Measurements from ENCODE around the gene PTPRN2.

Gene PTPRN2

GRCh38 chr7:158016180-158017097, 571.2 kb downstream of the PTPRN2 start:
- no peak for DNase-seq

GRCh38 chr7:158015403-158016179, 572.0 kb downstream of the PTPRN2 start:
- no peak for DNase-seq

DNA sequence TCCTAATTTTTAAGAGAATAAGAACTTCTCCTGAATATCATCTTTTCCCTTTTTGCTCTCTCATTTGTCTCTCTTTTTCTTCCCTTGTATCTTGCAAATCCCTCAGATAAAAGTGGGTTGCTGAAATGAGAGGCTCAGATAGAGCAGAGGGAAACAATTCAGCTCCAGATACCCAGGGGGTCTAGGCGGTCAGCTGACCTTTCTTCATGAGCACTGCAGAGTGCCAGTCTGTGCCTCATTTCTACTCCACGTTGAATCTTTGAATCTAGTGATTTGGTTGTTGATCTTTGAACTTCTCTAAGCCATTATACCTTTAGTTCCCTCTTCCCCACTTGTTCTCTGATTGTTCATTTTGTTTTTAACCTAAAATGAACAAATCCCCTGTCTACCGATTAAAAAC, 572.6 kb downstream of the PTPRN2 start:
- no peak for DNase-seq

- no peak for DNase-seq
Measured at GRCh38 chr7:158013085-158013668, 574.4 kb downstream of the PTPRN2 start.

- DNase-seq: no peak
Measured at GRCh38 chr7:158011941-158012340, 575.7 kb downstream of the PTPRN2 start.

- DNase-seq: no peak
Measured at GRCh38 chr7:158010961-158011693, 576.5 kb downstream of the PTPRN2 start.

GRCh38 chr7:158009886-158010285, 577.7 kb downstream of the PTPRN2 start:
- DNase-seq: no peak

- no peak for DNase-seq
Measured at GRCh38 chr7:158008267-158008666, 579.4 kb downstream of the PTPRN2 start.

GRCh38 chr7:158007697-158008257, 579.8 kb downstream of the PTPRN2 start:
- DNase-seq: no peak

DNA sequence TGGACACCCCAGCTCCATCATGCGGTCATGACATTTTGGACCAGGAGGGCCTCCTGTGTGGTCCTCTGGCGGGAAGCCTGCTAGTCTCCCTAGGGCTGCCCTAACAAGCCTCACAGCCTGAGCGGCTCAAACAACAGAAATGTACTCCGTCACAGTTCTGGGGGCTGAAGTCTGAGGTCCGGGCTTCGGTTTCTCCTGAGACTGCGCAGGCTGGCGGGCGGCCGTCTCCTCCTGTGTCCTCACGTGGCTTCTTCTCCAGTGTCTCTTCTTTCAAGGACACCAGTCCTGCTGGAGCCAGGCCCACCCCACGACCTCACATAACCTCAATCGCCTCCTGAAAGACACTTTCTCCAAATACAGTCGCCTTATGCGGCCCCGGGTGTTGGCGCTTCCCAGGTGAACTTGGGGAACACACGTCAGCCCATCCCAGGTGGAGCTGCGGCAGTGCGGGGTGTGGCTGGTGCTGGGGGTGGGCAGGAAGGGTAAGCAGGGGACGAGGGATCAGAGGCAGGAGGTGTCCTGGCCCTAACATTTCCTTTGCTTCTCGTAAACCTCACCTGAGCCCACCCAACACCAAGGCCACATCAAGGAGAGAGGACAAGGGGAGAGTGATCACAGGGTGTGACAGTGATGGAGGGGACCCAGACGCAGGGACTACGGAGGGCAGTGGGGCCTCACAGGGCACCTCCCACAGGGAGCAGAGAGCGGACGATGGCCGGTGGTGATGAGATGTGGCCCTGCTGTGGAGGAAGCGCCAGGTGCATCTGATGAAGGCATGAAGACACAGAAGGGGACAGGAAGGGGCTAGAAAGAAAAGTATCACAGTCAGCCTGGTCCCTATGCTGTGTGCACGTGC, 580.6 kb downstream of the PTPRN2 start:
- DNase-seq: no peak

DNA sequence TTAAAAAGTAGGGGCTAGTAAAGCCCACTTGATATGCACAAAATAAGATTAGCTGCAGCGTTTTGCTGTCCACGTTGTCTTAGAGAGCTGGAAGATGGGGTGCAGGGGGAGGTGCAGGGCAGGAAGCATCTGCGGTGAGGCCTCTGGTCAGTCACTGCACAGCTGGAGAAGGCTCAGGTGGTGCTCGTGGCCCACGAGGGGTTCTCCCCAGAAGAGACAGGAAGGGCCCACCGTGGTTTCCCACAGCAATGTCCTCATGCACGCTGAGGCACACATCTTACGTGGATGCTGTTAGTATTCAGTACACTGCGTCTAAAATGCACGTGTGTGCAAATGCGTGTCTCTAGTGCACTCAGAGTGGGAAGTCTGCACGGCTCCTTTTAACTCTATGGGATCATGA, 582.1 kb downstream of the PTPRN2 start:
- DNase-seq: no peak

DNA sequence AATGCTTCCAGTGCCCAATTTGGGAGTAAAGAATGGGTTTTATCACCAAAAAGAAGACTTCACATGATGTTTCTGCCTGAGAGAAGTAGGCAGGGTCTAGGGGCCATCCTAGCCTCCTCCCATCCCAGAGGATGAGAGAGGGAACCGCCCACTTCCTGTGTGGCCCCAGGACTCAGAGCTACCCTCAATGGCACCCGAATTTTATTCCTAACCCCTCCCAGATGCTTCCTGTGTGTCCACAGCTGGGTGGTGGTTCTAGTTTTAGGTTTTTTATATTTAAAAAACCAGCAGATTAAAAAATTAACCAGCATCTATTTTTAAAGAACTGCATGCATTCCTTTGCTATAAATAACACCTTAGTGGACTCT, 583.5 kb downstream of the PTPRN2 start:
- no peak for DNase-seq

DNA sequence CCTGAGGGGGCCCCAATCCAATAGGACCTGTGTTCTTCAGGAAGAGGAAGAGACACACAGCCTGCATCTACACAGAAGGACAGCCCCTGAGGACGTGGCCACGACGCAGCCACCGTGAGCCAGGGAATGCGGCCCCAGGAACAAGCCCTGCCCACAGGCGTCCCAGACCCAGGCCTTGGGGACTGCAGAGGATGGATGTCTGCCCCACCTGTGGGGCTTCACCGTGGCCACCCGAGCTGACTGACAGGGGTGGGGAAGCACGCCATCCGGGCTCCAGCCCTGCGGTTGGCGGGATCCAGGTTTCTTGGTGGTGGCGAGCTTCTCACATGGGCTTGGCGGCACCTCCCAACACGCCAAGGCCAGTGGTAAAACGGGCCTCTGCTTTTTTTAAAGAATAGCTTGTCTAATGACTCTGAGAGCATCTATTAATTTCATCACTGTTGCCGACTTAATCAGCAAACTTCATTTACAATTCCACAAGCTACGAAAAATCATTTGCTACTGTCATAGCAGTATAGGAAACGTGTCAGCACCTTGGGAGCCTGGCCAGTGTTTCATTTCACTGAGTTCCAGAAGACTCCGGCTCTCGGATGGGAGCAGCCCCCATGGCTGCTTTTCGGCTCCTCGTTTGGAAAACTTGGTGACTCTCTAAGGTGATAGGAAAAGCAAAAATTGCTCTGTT, 584.0 kb downstream of the PTPRN2 start:
- no peak for DNase-seq

GRCh38 chr7:158002486-158003080, 585.0 kb downstream of the PTPRN2 start:
- DNase-seq: no peak

GRCh38 chr7:158001621-158002320, 585.9 kb downstream of the PTPRN2 start:
- no peak for DNase-seq

GRCh38 chr7:158001003-158001402, 586.6 kb downstream of the PTPRN2 start:
- no peak for DNase-seq

DNA sequence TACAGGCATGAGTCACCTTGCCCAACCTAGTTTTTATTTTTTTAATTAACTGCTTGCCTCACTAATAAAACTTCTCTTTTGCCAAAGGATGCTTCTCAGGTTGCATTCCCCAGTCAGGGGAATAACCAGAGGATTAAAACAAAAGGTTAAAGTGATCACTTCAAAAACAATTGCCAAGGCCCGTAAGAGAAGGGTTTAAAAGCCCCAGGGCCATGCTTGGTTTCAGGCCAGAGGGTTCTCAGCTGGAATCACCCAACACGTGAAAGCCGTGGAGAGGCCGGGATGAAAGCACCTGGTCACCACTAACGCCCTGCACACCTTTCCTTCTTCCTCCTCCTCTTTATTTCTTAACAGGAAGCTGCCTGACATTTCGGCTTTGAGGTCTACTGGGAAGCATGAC, 587.5 kb downstream of the PTPRN2 start:
- DNase-seq: no peak

- DNase-seq: no peak
Measured at GRCh38 chr7:157998884-157999552, 588.6 kb downstream of the PTPRN2 start.

DNA sequence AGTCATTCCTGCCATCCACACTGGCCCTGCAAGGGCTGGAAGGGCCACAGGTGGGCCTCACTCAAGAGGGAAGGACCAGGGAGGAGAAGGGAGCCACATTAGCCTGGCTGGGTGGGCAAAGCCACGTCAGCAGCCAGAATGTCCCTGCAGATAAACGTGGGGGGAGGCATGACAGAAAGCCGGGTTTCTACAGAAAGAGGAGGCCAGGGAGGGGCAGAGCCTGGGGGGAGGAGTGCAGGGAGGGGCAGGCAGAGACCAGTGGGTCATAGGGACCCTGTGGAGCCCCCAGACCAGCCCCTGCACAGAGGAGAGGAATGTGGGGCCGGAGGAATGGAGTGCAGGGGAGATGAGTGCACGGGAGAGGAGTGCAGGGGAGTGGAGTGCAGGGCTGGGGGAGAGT, 590.2 kb downstream of the PTPRN2 start:
- DNase-seq: no peak

GRCh38 chr7:157997080-157997440, 590.6 kb downstream of the PTPRN2 start:
- no peak for DNase-seq

Measured in stimulated activated CD4-positive, alpha-beta T cell treated with anti-CD3 and anti-CD28 coated beads, Interleukin-4, amount 100 ng/mL, for 1 hour (primary cell).